A673 (cell line): Measurements from ENCODE around the gene FAM217B. TPM values are rescaled to one million over a fixed set of nuclear protein-coding genes. Genes with fewer than 3 reads are reported as not detected.

Experiments used
- BruUV-seq: library from RNA; stranded (reverse); fragments of 400-500 nt; replicated peaks from 2 replicates; lab custom pipeline; 2021; lab: Mats Ljungman, UMichigan
- CTCF ChIA-PET: fragments of 300-600 bp; sonication (Branson Sonifier 250); formaldehyde crosslinking; loops from one replicate; lab custom pipeline; 2022; ENCODE audit warnings: antibody characterized with exemption; lab: Charles Lee
- POLR2A ChIA-PET: fragments of 300-600 bp; sonication (Branson Sonifier 250); formaldehyde crosslinking; loops from one replicate; lab custom pipeline; 2022; ENCODE audit warnings: antibody characterized with exemption; ENCODE audit not compliant: low non-redundant PET; lab: Charles Lee
- DNase-seq: peaks from one replicate; pipeline ENCODE4 v3.0.0-alpha.2; 2015; ENCODE audit warnings: low spot score
- H3K27ac ChIP-seq: fragments of 200-600 bp; sonication (generic); 2 replicates; pipeline ENCODE4 v1.5.1; 2016; ENCODE audit warnings: mixed run types, low read depth, mild to moderate bottlenecking, mixed read lengths, antibody characterized with exemption, low read length; ENCODE audit not compliant: poor library complexity, severe bottlenecking
- H3K27me3 ChIP-seq: fragments of 200-600 bp; sonication (generic); replicated peaks from 2 replicates; pipeline ENCODE4 v1.6.1; 2017; ENCODE audit warnings: mixed run types, low read depth, mild to moderate bottlenecking, mixed read lengths, antibody characterized with exemption, low read length; ENCODE audit not compliant: insufficient read depth, poor library complexity
- H3K36me3 ChIP-seq: fragments of 200-600 bp; sonication (generic); 2 replicates; pipeline ENCODE4 v1.6.1; 2016; ENCODE audit warnings: mixed run types, mild to moderate bottlenecking, mixed read lengths, antibody characterized with exemption, low read length; ENCODE audit not compliant: insufficient read depth, poor library complexity, severe bottlenecking
- H3K4me1 ChIP-seq: fragments of 200-600 bp; sonication (generic); 2 replicates; pipeline ENCODE4 v1.6.1; 2017; ENCODE audit warnings: mixed run types, mild to moderate bottlenecking, mixed read lengths, antibody characterized with exemption, low read length; ENCODE audit not compliant: insufficient read depth, poor library complexity, severe bottlenecking
- H3K4me3 ChIP-seq: fragments of 200-600 bp; sonication (generic); 2 replicates; pipeline ENCODE4 v1.5.1; 2016; ENCODE audit warnings: low read depth, mixed run types, mild to moderate bottlenecking, mixed read lengths, low read length; ENCODE audit not compliant: poor library complexity, severe bottlenecking
- H3K9me3 ChIP-seq: fragments of 200-600 bp; sonication (generic); 2 replicates; pipeline ENCODE4 v1.6.1; 2016; ENCODE audit warnings: mixed run types, low read depth, mild to moderate bottlenecking, mixed read lengths, antibody characterized with exemption, low read length; ENCODE audit not compliant: poor library complexity, severe bottlenecking
- CTCF ChIP-seq: fragments of 300-800, 200-600 bp; sonication (generic); conservative IDR thresholded peaks from 2 replicates; pipeline ENCODE4 v1.5.1; 2017; ENCODE audit warnings: low read depth, mild to moderate bottlenecking, antibody characterized with exemption, low read length, moderate library complexity, mixed read lengths
- EZH2 ChIP-seq: fragments of 200-600 bp; sonication (generic); IDR thresholded peaks from 2 replicates; pipeline ENCODE4 v1.6.1; 2017; ENCODE audit warnings: borderline replicate concordance, low read depth, mild to moderate bottlenecking, mixed read lengths, antibody characterized with exemption, low read length; ENCODE audit not compliant: poor library complexity, severe bottlenecking
- intact Hi-C: fragments of 100-400 bp; cut with micrococcal nuclease; formaldehyde crosslinking; loops from one replicate; pipeline ENCODE4 v1.10.0; 2022; ENCODE audit not compliant: unreplicated experiment
- total RNA-seq: library from RNA; stranded (reverse); gene quantifications from 2 replicates; pipeline ENCODE4 v1.2.3, GENCODE V29; 2021

FAM217B gene
- total RNA-seq, 1 experiment from 2014 or later, result 26.6 TPM

- no peak for DNase-seq
- POLR2A ChIA-PET, result no interaction called here
- no peaks in the 10 kb centered on the region for H3K27me3 ChIP-seq
Observed at GRCh38 chr20:59944726-59945125, 4.5 kb downstream of the FAM217B start.

GRCh38 chr20:59945175-59945574, 5.0 kb downstream of the FAM217B start:
- Histone ChIP-seq H3K36me3 (peaks cover 28% of the 10 kb centered on the region), H3K4me1 (peaks cover 20% of the 10 kb centered on the region), H3K4me3 (no peak overlapping the region), H3K27me3 (no peaks in the 10 kb centered on the region), H3K9me3 (no peaks in the 10 kb centered on the region), H3K27ac (peak overlapping the region; percentile 53)
- TF ChIP-seq EZH2, result no peak
- TF ChIP-seq CTCF, result no peak
- DNase-seq, result peak; percentile 14
- no TSS peak for BruUV-seq
- intact Hi-C loops, result no loop called here
- ChIA-PET POLR2A (no interaction called here), CTCF (no interaction called here)

More at GRCh38 chr20:59944726-59945125, 4.5 kb downstream of the FAM217B start:
- Histone ChIP-seq H3K4me3 (no peak overlapping the region), H3K4me1 (peaks cover 20% of the 10 kb centered on the region), H3K36me3 (peaks cover 28% of the 10 kb centered on the region), H3K27ac (no peak overlapping the region), H3K9me3 (no peaks in the 10 kb centered on the region)
- intact Hi-C loops, result no loop called here
- TF ChIP-seq CTCF (no peak), EZH2 (no peak)
- BruUV-seq, result no TSS peak
- CTCF ChIA-PET, result no interaction called here

- ChIA-PET POLR2A (no interaction called here), CTCF (interaction anchor here (1.2 kb wide), 1 partner anchor 10 kb away, joined by 3 read pairs; no protein-coding TSS in a partner anchor)
- peaks cover 20% of the 10 kb centered on the region for H3K4me1 ChIP-seq
- no TSS peak for BruUV-seq
- peaks cover 28% of the 10 kb centered on the region for H3K36me3 ChIP-seq
- no peaks in the 10 kb centered on the region for H3K9me3 ChIP-seq
- intact Hi-C loops, result no loop called here
- no peaks in the 10 kb centered on the region for H3K27me3 ChIP-seq
- peak; percentile 12 for DNase-seq
- H3K4me3 ChIP-seq, result no peak overlapping the region
- TF ChIP-seq EZH2 (no peak), CTCF (no peak)
- H3K27ac ChIP-seq, result peak overlapping the region; percentile 53
Observed at GRCh38 chr20:59945731-59946130, 5.5 kb downstream of the FAM217B start.
